ENCODE measurements around the gene ZBTB7C.

The ZBTB7C gene

DNA sequence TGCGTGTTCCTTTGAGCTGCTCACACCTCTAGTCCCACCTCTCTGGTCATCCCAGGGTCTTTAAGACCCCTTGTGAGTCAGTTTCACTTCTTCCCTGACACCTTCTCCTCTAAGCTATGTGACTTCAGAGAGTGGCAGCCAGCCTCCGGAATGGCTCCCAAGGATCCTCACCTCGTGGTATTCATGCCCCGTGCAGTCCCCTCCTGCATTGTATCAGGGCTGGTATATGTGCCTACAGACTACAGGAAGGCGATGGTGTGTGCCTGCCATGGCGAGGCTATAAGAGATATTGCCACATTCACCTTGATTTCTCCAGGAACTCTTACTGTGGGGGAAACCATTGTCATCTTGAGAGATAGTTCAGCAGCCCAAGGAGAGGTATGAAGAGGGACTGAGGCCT, 350.7 kb downstream of the ZBTB7C start:
- DNase-seq (ENCODE audit: low read depth), result no peak

DNA sequence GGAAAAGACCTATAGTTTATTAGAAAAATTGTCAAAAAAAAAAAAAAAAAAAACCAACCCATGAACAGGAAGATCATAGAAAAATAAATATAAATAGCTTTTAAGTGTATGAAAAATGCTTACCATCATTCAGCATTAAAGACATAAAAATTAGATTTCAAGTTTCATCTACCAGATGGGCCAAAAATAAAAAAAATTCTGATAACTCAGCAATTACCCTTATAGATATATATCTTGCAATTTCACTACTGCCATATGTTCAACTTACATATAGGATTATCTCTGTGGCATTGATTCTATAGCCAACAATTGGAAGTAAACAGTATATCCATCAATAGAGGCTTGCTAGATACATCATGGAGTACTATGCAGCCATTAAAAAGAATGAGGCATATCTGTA, 352.2 kb downstream of the ZBTB7C start:
- DNase-seq (ENCODE audit: low read depth), result no peak

DNA sequence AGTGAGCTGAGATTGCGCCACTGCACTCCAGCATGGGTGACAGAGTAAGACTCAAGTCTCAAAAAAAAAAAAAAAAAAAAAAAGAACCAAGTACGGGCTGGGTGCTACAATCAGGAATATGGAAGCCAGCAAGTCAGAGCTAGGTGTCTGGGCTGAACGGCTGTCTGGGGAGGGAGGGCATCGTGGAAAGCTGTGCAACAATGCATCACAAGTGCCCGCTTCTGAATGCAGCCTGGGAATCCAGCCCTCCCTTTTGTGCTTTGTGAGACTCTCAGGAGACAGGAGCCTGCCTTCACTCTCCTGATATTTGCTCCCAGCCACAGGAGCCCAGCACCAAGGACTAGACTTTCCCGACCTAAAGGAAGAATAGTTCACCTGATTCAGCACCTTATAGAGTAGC, 353.8 kb downstream of the ZBTB7C start:
- no peak for DNase-seq (ENCODE audit: low read depth)

DNA sequence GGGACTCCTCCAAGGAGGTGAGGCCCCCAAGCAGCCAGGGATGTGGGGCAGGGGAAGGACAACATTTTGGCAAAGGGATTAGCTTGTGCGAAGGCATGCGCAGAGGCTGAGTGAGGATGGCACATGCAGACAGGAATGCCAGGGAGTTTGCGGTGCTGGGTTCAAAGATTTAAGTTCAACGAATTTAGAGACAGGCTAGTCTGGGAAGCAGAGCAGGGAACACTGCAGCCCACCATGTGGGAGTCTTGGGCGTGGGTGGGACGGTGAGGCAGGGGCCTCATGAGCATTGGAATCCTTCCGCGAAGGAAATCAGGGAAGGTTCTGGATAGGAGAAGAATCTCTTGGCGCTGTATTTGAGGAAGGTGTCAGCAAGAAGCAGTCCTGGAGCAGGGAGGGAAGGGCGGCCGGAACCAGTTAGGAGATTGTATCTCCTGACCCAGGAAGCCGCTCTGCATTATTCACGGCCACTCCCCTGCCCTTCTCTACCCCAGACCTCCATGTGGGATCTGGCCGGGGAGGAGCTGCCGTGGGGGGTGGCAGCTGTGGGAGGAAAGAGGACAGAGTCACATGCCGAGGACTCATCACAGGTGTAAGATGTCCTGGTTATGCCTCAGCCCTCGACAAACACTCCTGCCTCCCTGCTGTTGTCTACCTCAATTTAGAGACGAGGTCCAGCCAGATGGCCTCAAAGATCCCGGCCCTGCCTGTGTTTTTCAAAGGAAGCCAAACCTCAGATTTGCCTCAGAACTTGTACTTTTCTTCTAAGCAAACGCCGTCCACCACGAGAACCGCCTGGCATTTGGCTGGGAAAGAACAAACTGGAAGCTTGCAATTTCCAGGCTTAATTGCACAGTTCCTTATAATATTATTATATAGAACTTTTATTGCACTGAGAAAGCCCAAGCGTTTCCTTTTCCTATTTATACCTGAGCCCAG, 355.0 kb downstream of the ZBTB7C start:
- DNase-seq (ENCODE audit: low read depth), result no peak

DNA sequence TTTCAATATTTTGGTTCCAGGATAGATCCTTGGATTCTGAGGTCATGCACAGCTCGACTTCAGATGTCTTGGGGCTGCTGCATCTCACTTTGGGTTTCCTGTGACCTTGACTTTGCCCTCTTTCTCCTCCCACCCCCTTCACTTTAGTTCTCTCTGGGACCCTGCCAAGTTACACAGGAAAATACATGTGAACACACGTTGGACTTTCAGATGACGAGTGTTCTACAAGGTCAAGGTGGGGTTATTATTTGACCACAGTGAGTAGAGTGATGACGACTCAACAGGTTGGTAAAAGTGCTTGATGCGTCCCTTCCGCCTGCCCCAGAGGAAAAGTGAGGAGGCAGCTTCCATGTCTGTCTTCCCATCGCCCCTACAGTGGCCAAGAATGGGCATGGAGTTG, 356.3 kb downstream of the ZBTB7C start:
- no peak for DNase-seq (ENCODE audit: low read depth)

DNA sequence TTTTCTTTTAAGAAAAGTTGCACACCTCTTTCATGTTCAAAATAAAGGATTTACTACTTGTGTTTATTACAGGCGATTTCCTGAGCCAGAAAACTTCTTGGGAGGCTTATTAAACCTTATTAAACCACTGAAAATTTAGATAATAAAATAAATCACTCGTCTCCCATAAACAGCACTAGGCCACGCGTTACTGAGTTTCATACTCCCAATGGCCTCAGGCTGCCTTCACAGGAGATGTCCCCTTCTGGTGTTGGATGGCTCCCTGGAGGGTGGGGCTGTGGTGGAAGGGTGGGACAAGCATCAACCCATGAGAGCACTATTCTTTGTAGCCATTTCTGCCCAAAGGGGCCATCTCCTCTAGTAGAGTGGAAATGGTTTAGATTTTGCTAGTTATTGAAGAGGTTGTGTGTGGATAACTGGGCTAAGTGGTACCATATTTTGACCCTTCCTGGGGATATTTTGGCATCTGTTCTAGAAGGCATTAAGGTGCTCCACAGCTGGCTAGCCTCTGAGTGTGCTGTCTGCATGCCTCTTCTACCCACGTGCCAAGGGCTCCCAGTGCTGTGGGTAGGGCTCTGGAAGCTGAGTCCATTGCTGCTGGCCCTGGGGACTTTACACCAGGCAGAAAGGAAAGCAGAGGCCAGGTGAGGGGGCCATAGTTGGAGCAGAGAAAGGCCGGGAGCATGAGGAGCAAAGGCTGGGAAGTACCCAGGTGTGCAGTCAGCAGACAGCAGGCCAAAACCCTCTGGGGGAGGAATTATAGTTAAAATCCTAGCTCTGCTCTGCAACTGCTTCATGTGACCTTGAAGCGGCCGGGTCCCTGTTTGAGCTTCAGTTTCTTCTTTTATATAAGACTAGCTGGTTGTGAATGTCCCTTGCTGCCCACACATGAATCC, 357.0 kb downstream of the ZBTB7C start:
- DNase-seq (ENCODE audit: low read depth), result no peak

DNA sequence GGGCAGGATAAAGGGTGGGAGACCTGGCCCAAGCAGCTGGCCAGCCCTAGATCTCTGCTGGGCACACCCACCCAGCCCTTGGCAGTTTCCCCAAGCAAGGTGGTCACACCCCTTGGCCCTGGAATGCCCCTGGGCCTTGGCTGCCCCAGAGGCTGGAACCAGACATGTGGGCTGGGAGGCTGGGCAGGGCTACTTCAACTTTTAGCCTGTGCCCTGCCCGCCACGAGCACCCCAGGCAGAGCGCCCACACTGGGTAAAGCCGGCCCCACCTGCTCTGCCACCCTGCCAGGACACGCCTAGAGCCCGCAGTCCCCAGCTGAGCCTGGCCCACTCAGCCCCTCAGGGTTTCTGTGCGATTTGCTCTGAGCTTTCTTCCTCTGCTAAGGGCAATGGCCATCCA, 359.0 kb downstream of the ZBTB7C start:
- no peak for DNase-seq (ENCODE audit: low read depth)

DNA sequence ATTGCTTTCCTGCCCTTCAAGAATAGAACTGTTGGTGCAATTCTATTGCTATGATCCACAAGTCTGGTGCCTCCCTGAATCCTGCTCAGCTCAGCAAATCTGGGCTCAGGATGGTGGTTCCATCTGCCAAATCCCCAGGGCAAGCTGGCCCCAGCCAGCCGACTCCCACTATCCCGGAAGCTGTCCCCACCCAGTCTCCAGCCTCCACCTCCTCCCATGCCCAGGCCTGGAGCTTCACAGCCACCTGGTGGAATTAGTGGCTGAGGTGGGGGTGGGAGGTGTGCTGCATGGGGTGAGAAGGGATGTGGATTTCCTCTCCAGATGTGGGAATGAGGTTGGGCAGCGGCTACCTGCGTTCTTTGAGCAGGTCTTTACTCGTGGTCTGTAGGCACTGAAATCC, 359.4 kb downstream of the ZBTB7C start:
- no peak for DNase-seq (ENCODE audit: low read depth)

DNA sequence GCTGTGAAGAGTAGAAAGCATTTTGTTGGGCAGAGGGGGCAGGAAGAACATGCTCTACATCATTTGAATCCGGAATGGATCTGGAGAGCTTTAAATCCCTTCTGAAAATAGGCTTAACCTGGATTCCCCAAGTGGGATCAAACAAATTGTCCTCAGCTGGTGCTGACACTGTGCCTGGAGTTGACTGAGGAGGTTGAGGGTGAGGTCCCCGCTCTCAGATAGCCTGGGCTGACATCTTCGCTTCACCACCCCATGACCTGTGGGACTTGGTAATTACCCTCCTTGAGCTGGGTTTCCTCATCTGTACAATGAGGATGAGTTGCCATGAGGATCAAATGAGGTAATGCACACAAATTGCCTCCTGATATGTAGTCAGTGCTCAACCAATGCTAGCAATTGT, 360.9 kb downstream of the ZBTB7C start:
- no peak for DNase-seq (ENCODE audit: low read depth)

DNA sequence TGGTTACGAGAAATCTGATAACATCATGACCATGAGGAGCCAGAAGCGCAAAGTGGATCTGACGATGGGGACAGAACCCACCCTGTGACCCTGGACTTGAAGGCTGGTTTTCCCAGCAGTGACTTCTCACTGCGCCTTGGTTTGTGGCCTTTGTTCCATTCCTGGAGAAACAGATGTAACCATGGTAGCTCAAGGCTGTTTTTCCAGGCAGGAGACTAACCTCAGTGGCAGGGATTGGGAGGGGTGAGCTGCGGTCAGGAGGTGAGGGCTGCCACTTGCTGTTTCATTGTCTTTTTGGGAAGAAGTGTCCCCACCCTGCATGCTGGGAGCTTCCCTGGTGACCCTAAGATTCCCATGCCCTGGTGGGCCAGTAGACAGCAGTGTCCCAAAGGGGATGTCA, 362.3 kb downstream of the ZBTB7C start:
- no peak for DNase-seq (ENCODE audit: low read depth)

DNA sequence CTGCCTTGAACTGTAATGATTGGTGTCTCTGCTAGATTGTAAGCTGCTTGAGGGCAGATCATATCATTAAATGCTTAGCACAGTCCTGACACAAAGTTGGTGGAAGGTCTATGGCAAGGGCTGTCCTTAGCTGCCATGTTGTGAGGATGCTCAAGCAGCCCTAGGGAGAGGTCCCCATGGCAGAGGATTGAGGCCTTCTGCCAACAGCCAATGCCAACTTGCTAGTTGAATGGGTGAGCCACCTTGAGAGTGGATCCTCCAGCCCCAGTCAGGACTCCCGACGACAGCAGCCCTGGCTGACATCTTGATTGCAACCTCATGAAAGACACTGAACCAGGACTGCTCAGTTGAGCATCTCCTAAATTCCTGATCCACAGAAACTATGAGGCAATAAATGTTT, 363.4 kb downstream of the ZBTB7C start:
- no peak for DNase-seq (ENCODE audit: low read depth)

DNA sequence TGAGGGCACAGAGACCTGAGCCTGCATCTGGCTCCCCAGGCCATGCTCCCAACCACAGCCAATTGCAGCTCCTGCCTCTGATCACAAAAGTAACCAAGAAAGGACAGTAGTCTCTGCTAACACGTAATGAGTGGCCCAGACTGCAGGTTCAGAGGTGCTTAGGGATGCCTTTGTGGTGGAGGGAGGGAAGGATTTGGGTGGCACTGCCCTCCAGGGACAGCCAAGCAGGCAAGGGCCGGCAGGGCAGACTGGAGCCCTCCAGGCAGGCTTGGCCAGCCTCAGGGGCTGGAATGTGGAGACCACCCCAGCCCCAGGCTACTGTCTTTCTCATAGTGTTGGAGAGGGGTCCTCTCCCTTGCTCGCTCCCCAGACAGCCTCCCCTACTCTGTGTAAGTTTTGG, 364.2 kb downstream of the ZBTB7C start:
- no peak for DNase-seq (ENCODE audit: low read depth)

DNA sequence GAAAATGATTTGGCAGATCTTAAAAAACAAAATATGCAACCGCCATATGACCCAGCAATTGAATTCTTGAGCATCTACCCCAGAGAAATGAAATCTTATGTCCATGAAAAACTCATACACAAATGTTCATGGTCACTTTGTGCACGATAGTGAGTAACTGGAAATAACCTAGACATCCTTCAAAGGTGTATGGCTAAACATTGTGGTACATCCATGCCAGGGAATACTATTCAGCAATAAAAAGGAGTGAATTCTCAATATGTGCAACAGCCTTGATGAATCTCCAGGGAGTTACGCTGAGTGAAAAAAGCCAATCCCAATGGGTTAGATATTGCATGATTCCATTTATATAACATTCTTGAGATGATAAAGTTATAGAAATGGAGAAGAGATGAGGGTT, 366.0 kb downstream of the ZBTB7C start:
- no peak for DNase-seq (ENCODE audit: low read depth)

DNA sequence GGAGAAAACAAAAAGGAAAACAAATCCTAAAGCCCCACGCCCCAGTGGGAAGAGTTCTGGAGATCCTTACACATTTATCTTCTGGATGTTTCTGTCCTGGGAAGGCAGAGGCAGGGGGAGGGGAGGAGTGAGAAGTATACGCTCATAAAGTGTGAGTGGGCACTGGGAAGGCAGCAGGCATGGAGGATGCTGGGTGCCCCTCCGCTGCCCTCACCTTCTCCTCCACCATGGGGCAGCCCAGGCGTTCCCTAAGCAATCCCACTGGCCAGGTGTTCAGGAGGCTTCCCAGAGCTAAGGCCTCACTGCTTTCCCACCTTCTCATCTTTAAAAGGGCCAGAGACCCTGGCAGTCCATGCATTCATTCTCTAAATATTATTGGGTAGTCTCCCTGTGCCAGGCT, 366.8 kb downstream of the ZBTB7C start:
- no peak for DNase-seq (ENCODE audit: low read depth)

DNA sequence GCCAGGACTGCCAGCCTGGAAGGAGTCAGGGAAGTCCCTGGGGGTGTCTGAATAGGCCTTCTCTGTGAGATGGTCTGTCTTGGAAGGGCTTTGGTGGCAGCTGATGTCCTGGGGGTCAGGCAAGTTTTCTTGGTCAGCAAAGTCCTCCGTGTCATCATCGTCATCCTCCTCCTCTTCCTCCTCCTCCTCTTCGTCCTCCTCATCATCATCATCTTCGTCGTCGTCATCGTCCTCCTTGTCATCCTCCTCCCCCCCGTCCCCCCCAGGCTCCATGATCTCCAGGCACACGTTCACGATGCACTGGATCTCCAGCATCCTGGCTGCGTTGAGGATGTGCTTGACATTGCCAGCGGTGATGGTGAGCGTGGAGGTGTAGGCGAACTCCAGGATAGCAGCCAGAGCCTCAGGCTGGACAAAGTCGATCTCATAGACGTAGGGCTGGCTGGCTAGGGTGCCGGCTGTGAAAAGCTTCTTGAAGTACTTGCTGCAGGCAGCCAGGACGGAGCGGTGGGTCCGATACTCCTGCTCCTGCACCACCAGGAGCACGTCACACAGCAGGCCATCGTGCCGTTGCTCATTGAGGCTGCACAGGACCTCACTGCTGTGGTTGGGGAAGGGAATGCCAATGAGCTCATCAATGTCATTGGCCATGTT, 368.6 kb downstream of the ZBTB7C start:
- no peak for DNase-seq (ENCODE audit: low read depth)

DNA sequence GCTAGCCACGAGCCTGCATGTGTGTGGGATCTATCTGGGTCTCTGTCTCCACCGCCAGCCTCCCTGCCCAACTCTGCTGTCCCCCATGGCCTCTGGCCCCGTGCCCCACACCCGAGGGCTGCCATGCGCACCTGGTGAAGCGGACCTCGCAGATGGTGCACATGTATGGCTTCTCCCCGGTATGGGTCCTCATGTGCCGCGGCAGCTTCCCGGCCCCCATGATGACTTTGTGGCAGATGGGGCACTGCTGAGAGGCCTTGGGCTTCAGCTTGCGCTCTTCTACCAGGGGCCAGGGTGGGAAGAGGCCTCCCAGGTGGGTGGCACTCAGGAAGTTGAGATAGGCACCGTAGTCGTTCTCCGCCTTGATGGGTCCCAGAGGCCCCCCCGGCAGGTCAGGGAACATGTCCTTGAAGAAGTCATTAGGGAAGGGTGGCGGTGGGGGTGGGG, 369.4 kb downstream of the ZBTB7C start:
- no peak for DNase-seq (ENCODE audit: low read depth)

DNA sequence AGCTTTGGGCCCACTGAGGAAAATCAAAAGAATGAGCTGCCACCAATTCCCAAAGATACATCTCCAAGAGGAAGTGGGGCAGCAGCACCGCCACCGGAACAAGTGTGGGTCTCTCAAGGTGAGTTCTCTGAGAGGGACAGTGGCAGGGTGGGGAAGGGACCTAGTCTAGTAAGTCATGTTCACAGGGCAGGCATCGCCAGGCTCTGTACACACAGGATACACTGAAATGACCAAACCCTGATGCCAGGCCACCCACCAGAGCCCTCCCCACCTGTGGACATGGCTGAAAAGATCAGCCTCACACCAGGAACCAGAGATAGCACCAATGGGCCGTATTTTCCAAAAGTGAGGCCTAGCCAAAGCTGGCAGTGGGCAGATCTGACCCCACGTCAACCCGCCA, 370.5 kb downstream of the ZBTB7C start:
- no peak for DNase-seq (ENCODE audit: low read depth)

DNA sequence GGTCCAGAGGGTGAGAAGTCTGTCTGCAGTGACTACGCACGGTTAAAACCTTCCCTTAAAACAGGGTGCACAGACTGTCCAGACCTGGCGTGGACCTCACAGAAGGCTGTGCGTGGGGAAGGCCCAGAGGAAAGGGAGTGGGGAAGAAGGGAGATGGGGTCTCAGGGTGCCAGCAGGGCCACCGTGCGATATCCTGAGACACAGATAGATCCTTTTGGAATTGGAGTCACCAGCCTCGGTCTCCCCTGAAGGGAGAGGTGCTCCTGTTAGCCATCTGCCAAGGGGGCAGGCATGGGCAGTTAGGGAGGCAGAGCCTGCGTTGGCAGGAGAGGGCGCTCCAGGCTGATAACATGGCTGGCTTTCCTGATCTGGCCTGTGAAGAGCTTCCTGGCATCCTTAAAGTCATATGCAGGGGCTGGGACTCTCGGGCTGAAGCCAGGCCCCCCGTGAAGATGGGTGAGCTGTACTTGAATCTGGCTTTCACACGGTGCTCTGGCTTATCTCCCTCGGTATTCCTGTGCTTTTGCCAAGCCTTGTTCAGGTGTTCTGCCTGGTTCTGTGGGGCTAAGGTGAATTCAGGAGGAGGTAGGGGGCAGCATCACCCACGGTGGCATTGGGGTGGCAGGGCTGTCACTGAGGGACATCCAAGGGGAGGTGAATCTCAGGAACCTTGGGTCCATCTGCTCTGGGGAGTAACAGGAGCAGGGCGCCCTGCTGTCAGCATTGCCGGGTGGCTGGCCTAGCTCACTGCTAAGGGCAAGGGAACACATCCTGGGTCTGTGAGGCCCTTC, 371.5 kb downstream of the ZBTB7C start:
- no peak for DNase-seq (ENCODE audit: low read depth)

DNA sequence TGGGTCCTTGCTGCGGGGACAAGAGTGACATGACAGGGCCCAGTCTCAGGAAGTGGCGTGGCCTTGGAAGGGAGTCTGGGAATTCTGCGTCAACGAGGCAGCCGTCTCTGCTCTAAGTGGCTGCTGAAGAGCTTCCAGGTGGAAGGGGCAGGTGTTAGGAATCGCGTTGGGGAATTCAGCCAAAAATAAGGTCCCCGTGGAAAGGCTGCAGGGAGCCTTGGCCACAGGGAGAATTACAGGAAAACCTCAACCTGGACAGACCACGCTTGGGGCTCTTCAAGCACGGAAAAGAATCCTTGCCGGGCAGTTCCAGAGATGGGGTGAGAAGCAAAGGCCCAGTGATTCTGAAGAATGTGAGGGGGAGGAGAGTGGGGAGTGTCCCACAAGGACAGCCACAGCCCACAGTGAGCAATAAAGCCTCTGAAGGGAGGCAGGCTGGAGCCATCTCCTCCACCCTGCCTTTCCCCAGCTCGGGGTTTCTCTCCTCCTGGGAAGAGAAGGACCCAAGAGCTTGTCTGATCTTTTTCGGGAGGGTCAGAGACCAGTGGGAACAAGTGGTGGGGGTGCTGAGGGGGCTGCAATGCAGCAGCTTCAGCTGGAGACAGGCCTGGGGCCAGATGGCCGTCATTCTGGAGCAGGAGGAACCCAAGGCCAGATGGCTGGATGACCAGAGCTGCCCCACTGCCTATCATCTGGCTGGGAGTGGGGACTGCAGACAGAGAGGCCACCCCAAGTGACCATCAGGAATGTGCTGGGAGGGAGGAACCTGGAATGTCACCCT, 372.4 kb downstream of the ZBTB7C start:
- DNase-seq (ENCODE audit: low read depth), result no peak

DNA sequence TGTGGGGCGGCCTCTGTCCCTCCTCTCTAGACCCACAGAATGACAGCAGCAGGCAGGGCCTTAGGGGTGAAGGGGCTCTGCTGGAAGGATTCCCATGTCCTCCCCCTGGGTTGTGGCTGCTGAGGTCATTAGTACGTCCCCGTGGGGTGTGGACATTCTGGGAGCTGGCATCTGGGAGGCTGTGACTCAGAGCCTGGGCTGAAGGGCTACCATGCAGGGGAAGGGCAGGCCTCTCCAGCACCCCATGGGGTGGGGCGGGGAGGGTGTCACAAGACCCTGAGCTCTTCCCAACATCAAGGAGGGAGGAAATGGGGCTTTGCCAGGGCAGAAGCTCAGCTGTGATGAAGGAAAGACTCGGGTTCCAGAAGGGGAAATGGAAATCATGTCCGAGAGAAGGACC, 373.0 kb downstream of the ZBTB7C start:
- no peak for DNase-seq (ENCODE audit: low read depth)

DNA sequence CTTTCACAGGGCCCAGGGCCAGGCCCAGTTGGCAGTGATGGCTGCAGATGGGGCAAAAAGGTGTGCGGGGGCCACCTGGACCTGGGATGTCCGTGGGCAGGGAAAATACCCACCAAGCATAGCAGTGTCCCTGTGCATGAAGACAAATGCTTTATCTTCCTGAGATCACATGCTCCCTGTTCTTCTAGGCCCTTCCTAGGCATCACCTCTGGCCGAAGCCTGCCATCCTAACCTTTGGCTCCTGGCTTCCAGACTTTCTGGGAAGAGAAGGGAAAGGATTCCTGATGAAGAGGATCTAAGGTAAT, 373.7 kb downstream of the ZBTB7C start:
- no peak for DNase-seq (ENCODE audit: low read depth)
